Mammary epithelial cell (primary cell): Measurements from ENCODE around the gene CCNA1.

Experiments
- EZH2 ChIP-seq: IDR thresholded peaks from 2 replicates; pipeline ENCODE4 v1.6.1; 2012; ENCODE audit warnings: low read length, inconsistent platforms, borderline replicate concordance
- TF ChIP-seq, protein P1 (sequence below), 2 donors: IDR thresholded peaks in 1 of 2; conservative IDR thresholded peaks in 1 of 2; 2 replicates each; pipeline ENCODE4 v1.5.1; 2011 to 2012; ENCODE audit warnings: inconsistent platforms in 2 of 2, low read length in 2 of 2, mild to moderate bottlenecking in 2 of 2, control low read depth in 1 of 2, low read depth in 1 of 2; ENCODE audit not compliant: insufficient read depth in 1 of 2; ENCODE audit errors: extremely low read depth in 1 of 2

DNA sequence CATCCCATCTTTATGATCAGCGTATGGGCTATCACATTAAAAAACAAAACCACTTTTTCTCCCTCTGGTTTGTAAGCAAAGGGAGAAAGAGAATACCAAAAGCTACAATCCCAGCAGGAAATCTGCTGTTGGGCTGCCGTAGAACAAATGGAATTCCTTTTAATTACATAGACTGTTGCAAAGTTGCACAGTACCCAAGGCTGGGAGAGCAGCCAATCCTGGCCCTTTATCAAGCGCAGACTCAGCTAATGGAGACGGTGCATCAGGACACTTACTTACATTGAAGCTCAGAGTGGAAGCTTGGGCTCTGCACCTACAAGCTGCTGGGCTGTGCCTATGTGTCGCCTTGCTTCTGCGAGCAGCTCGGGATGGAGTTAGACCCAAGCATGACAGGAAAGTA lies 15.2 kb downstream of the CCNA1 start:
- TF ChIP-seq, protein P1, sequence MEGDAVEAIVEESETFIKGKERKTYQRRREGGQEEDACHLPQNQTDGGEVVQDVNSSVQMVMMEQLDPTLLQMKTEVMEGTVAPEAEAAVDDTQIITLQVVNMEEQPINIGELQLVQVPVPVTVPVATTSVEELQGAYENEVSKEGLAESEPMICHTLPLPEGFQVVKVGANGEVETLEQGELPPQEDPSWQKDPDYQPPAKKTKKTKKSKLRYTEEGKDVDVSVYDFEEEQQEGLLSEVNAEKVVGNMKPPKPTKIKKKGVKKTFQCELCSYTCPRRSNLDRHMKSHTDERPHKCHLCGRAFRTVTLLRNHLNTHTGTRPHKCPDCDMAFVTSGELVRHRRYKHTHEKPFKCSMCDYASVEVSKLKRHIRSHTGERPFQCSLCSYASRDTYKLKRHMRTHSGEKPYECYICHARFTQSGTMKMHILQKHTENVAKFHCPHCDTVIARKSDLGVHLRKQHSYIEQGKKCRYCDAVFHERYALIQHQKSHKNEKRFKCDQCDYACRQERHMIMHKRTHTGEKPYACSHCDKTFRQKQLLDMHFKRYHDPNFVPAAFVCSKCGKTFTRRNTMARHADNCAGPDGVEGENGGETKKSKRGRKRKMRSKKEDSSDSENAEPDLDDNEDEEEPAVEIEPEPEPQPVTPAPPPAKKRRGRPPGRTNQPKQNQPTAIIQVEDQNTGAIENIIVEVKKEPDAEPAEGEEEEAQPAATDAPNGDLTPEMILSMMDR (conservative IDR thresholded peaks at IDR 0.05 in 1 of 2, IDR thresholded peaks at IDR 0.05 in 1 of 2; ENCODE audit: extremely low read depth in 1 of 2, insufficient read depth in 1 of 2, low read depth in 1 of 2, low read length in 2 of 2), result no peak
- TF ChIP-seq EZH2, result no peak
